GM12872 (cell line): Measurements from ENCODE around the gene CALD1.

Experiments used
- CTCF ChIP-seq: IDR thresholded peaks from 3 replicates; pipeline ENCODE4 v1.5.1; 2011; ENCODE audit warnings: low read depth, mild to moderate bottlenecking, low read length, moderate library complexity; ENCODE audit not compliant: insufficient read depth

The CALD1 gene

GRCh38 chr7:134764365-134764764, 15.1 kb upstream of the CALD1 start:
- no peak for TF ChIP-seq CTCF

GRCh38 chr7:134766779-134767519, 12.5 kb upstream of the CALD1 start:
- no peak for TF ChIP-seq CTCF

DNA sequence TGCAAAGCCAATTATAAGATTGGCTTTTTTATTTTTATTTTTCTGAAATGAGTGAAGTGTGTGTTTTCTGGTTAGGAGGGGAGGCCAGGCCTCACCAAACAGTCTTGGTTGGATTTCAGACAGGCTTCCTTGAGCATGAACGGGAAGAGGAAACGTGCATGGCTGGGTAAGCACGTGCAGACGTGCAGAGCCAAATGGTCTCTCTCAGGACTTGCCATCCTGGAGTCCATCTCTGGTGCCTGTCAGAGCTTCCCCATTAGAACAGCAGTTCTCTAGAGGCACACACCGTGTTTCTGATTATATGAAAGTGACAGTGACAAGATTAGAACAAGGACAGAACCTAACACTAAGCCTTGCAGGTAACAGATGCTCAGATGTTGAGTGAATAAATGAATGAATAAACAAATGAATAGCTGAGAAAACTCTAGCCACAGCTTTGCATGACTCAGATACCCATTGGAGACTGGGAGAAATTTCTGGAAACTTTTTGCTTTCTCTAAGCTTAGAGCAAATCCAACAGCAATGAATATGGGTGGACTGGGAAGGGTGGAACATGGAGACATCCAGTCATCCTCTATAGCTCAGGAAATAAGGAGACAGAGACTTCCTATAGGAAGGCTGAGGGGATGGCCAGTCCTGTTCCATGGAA, 11.8 kb upstream of the CALD1 start:
- no peak for TF ChIP-seq CTCF

DNA sequence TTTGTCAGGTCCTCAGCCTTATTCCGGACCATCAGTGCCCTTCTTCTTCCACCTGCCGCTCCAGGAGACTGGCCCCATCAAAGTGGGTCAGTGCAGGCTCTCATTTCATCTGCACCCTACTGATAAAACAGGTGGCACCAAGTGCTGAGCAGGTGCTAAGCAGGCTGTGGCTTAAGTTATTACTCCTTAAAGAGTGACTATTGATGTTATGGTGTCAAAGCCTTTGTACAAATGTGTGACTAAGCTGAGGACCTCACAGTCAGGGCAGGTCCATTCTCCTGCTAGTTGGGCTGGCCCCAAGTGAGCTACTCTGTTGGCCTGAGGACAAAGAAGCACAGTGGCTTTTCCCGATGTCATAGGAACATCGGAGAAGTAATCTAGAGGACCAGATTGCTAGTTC, 11.2 kb upstream of the CALD1 start:
- TF ChIP-seq CTCF, result no peak

DNA sequence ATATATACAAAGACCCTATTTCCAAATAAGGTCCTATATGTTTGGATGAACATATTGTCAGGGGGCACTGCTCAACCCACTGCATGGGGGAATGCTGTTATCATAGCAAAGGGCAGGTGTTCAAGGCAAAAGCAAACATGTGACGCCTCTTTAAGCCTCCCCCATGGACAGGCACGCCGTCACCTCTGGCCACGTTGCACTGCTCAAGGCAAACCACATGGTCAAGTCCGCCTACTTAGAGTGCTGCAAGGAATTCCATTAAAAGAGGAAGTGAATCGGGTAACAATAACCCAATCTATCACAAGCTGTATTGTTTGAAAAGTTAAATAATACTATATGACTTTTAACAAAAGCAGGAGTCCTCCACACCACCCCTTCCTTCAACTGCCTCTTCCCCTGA, 8.8 kb upstream of the CALD1 start:
- no peak for TF ChIP-seq CTCF

DNA sequence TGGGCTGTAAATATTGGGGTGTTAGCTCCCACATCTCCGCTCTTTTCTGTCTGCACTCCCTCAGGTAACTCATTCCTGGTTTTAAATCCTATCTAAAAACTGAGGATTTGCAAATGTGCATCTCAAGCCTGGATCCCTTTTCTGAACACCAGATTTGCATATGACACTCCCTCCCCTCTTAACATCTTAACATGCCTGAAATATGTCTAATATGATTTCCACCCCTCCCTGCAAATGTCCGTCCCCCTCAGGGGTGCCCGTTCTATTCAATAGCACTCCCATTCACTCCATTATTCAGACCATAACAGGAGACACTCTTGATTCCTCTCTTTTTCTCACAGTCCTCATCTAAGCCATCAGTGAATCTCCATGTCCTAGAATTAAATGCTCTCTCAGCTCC, 8.3 kb upstream of the CALD1 start:
- no peak for TF ChIP-seq CTCF

- no peak for TF ChIP-seq CTCF
Observed at GRCh38 chr7:134771889-134772288, 7.5 kb upstream of the CALD1 start.
